Astrocyte (in vitro differentiated cells and primary cell): ENCODE measurements around the gene SLC7A5. TPM values are rescaled to one million over a fixed set of nuclear protein-coding genes. Genes with fewer than 3 reads are reported as not detected.
A peak's percentile ranks its signal among the peaks of the same experiment; 100 is the strongest.

Experiments used
- DNase-seq: peaks from one replicate; pipeline ENCODE4 v3.0.0-alpha.2; 2010; ENCODE audit warnings: low read depth
- FAIRE-seq: peaks from 2 replicates; lab custom pipeline; 2011; peaks lifted over from hg19 to GRCh38; lab: Jason Lieb, UNC
- H2AFZ ChIP-seq: 2 replicates; pipeline ENCODE4 v1.6.0; 2012; ENCODE audit warnings: low read depth, low read length, inconsistent platforms
- H3K27ac ChIP-seq: 2 replicates; pipeline ENCODE4 v1.5.1; 2011; ENCODE audit warnings: low read depth, low read length, inconsistent platforms
- H3K27me3 ChIP-seq: 2 replicates; pipeline ENCODE4 v1.6.0; 2011; ENCODE audit warnings: low read length, inconsistent platforms; ENCODE audit not compliant: insufficient read depth
- H3K36me3 ChIP-seq: 2 replicates; pipeline ENCODE4 v1.5.1; 2011; ENCODE audit warnings: low read length, inconsistent platforms; ENCODE audit not compliant: insufficient read depth
- H3K4me1 ChIP-seq: 2 replicates; pipeline ENCODE4 v1.5.1; 2011; ENCODE audit warnings: low read length, inconsistent platforms; ENCODE audit not compliant: insufficient read depth
- H3K4me2 ChIP-seq: 2 replicates; pipeline ENCODE4 v1.6.0; 2012; ENCODE audit warnings: low read length, inconsistent platforms
- H3K4me3 ChIP-seq: 2 replicates; pipeline ENCODE4 v1.5.1; 2011; ENCODE audit warnings: low read depth, mild to moderate bottlenecking, low read length, inconsistent platforms; ENCODE audit not compliant: insufficient read depth
- H3K79me2 ChIP-seq: 2 replicates; pipeline ENCODE4 v1.6.0; 2012; ENCODE audit warnings: mild to moderate bottlenecking, low read length, inconsistent platforms; ENCODE audit not compliant: insufficient read depth
- H3K9ac ChIP-seq: 2 replicates; pipeline ENCODE4 v1.6.0; 2012; ENCODE audit warnings: mild to moderate bottlenecking, low read length, inconsistent platforms
- H3K9me3 ChIP-seq: 2 replicates; pipeline ENCODE4 v1.5.1; 2012; ENCODE audit warnings: low read depth, mild to moderate bottlenecking, low read length, inconsistent platforms; ENCODE audit not compliant: insufficient read depth
- H4K20me1 ChIP-seq: 2 replicates; pipeline ENCODE4 v1.6.0; 2012; ENCODE audit warnings: low read length, inconsistent platforms; ENCODE audit not compliant: insufficient read depth
- H3K27ac Mint-ChIP-seq: one replicate; pipeline ENCODE4 v1.8.0; 2021; ENCODE audit warnings: mild to moderate bottlenecking, mixed read lengths; ENCODE audit not compliant: unreplicated experiment
- H3K27me3 Mint-ChIP-seq: one replicate; pipeline ENCODE4 v1.8.0; 2021; ENCODE audit warnings: low read depth, mixed read lengths; ENCODE audit not compliant: unreplicated experiment
- H3K36me3 Mint-ChIP-seq: one replicate; pipeline ENCODE4 v1.8.0; 2021; ENCODE audit warnings: low read depth, mixed read lengths; ENCODE audit not compliant: unreplicated experiment
- H3K4me1 Mint-ChIP-seq: one replicate; pipeline ENCODE4 v1.8.0; 2021; ENCODE audit warnings: low read depth, mixed read lengths; ENCODE audit not compliant: unreplicated experiment
- H3K4me3 Mint-ChIP-seq: one replicate; pipeline ENCODE4 v1.8.0; 2021; ENCODE audit warnings: mild to moderate bottlenecking, moderate library complexity, mixed read lengths; ENCODE audit not compliant: unreplicated experiment
- H3K9me3 Mint-ChIP-seq: one replicate; pipeline ENCODE4 v1.8.0; 2021; ENCODE audit warnings: mild to moderate bottlenecking, mixed read lengths; ENCODE audit not compliant: unreplicated experiment
- EZH2 ChIP-seq: IDR thresholded peaks from 2 replicates; pipeline ENCODE4 v1.6.1; 2012; ENCODE audit warnings: mild to moderate bottlenecking, low read length, inconsistent platforms; ENCODE audit not compliant: insufficient read depth
- total RNA-seq: library from RNA; stranded (reverse); gene quantifications from 2 replicates; pipeline ENCODE4 v1.2.1, GENCODE V29; 2021
- TF ChIP-seq, protein P1 (sequence below): IDR thresholded peaks from 2 replicates; pipeline ENCODE4 v1.5.1; 2011; ENCODE audit warnings: low read depth, mild to moderate bottlenecking, inconsistent platforms, low read length, moderate library complexity; ENCODE audit not compliant: insufficient read depth

Gene SLC7A5
- total RNA-seq, 1 donor from 2014 or later: 815 TPM

DNA sequence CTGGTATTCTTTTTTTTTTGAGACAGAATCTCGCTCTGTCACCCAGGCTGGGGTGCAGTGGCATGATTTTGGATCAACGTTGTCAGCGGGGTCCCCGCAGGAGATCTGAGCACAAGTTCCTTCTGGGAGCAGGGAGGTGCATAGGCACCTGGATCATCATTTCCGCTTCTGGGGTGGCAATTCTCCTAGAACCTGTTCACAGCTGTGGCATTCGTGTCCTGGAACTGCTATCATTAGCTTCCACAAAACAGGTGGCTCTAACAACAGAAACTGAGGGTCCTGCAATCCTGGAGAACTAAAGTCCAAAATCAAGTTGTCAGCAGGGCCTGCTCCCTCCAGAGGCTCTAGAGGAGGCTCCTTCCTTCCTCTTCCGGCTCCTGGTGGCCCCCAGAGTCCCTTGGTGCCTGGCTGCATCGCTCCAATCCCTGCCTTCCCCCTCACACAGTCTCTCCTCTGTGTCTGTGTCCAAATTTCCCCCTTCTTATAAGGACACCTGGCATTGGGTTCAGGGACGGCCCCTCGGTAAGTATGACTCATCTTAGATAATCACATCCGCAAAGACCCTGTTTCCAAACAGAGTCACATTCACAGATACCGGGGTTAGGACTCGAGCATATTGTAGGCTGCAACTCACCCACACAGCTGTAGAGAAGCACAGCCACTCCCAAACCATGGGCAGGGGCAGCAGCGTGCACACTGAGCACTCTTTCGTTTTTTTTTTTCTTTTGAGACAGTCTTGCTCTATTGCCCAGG, 60.0 kb downstream of the SLC7A5 start:
- no peaks in the 10 kb centered on the region for H4K20me1 ChIP-seq
- H3K27me3 Mint-ChIP-seq: peaks cover 9% of the 10 kb centered on the region
- H3K79me2 ChIP-seq: no peaks in the 10 kb centered on the region
- H3K4me3 Mint-ChIP-seq: no peak overlapping the region
- FAIRE-seq: no peak
- H3K9me3 ChIP-seq: no peaks in the 10 kb centered on the region
- TF ChIP-seq, protein P1, sequence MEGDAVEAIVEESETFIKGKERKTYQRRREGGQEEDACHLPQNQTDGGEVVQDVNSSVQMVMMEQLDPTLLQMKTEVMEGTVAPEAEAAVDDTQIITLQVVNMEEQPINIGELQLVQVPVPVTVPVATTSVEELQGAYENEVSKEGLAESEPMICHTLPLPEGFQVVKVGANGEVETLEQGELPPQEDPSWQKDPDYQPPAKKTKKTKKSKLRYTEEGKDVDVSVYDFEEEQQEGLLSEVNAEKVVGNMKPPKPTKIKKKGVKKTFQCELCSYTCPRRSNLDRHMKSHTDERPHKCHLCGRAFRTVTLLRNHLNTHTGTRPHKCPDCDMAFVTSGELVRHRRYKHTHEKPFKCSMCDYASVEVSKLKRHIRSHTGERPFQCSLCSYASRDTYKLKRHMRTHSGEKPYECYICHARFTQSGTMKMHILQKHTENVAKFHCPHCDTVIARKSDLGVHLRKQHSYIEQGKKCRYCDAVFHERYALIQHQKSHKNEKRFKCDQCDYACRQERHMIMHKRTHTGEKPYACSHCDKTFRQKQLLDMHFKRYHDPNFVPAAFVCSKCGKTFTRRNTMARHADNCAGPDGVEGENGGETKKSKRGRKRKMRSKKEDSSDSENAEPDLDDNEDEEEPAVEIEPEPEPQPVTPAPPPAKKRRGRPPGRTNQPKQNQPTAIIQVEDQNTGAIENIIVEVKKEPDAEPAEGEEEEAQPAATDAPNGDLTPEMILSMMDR: no peak
- DNase-seq: no peak
- H3K27ac Mint-ChIP-seq: peak overlapping the region; percentile 50
- no peaks in the 10 kb centered on the region for H3K36me3 ChIP-seq
- H3K9ac ChIP-seq: no peak overlapping the region
- H3K4me2 ChIP-seq: no peak overlapping the region
- peaks cover 33% of the 10 kb centered on the region for H3K4me1 Mint-ChIP-seq
- H3K4me3 ChIP-seq: no peak overlapping the region
- no peaks in the 10 kb centered on the region for H3K27me3 ChIP-seq
- no peaks in the 10 kb centered on the region for H3K36me3 Mint-ChIP-seq
- H3K9me3 Mint-ChIP-seq: no peaks in the 10 kb centered on the region
- H3K27ac ChIP-seq: no peak overlapping the region
- H2AFZ ChIP-seq: no peak overlapping the region
- peaks cover 16% of the 10 kb centered on the region for H3K4me1 ChIP-seq

DNA sequence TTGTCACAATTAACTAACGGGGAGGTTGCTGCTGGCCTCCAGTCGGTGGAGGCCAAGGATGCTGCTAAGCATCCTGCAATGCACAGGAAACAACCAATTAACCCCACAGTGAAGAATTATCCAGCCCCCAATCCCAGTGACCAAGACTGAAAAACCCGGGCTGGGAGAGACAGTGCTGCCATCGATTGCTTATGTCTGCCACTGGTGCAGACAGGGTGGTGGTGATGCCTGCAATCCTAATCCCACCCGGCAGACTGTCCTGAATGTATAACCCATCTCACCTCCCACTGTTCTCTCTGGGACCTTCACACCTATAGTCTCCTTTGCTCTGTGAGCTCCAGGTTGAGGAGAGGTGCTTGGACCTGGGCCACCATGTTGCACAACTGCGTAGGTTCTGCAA, 61.2 kb downstream of the SLC7A5 start:
- H3K36me3 Mint-ChIP-seq: no peaks in the 10 kb centered on the region
- no peaks in the 10 kb centered on the region for H3K9me3 Mint-ChIP-seq
- FAIRE-seq: no peak

More for the DNA sequence above, 61.2 kb downstream of the SLC7A5 start:
- peaks cover 9% of the 10 kb centered on the region for H3K27me3 Mint-ChIP-seq
- Histone ChIP-seq H3K27ac (no peak overlapping the region), H3K4me1 (peaks cover 16% of the 10 kb centered on the region), H3K4me3 (no peak overlapping the region), H3K4me2 (no peak overlapping the region), H2AFZ (no peak overlapping the region), H3K36me3 (no peaks in the 10 kb centered on the region), H3K9me3 (no peaks in the 10 kb centered on the region), H3K27me3 (no peaks in the 10 kb centered on the region), H3K9ac (no peak overlapping the region), H3K79me2 (no peaks in the 10 kb centered on the region), H4K20me1 (no peaks in the 10 kb centered on the region)
- peaks cover 33% of the 10 kb centered on the region for H3K4me1 Mint-ChIP-seq
- TF ChIP-seq EZH2: no peak
- TF ChIP-seq, protein P1: no peak
- peak overlapping the region; percentile 100 for H3K27ac Mint-ChIP-seq
- no peak overlapping the region for H3K4me3 Mint-ChIP-seq
- DNase-seq: no peak
